ENCODE measurements around the gene TMEM91.

DNA sequence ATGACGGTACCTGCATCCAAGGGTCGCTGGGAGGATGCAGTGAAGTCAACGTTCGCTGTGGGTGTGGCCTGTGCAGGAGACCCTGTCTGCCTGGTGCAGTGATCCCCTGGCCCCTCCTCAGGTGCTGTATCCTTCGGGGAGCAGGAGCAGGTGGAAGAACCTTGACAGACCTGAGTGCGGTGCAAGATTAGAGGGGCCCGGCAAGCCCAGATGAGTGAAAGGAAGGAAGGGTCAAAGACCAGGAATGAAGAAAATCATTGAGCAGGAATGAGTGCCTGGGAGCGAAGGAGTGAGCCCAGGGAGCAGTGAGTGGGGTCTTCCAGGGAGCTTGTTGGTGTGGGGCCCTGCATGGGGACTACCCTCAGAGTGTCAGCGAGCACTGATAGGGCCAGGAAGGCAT is 38.1 kb downstream of the TMEM91 start:
- no peak for TF ChIP-seq POLR2AphosphoS5 (IDR thresholded peaks at IDR 0.05; ENCODE audit: low read depth, low read length)
- TF ChIP-seq, protein P1, sequence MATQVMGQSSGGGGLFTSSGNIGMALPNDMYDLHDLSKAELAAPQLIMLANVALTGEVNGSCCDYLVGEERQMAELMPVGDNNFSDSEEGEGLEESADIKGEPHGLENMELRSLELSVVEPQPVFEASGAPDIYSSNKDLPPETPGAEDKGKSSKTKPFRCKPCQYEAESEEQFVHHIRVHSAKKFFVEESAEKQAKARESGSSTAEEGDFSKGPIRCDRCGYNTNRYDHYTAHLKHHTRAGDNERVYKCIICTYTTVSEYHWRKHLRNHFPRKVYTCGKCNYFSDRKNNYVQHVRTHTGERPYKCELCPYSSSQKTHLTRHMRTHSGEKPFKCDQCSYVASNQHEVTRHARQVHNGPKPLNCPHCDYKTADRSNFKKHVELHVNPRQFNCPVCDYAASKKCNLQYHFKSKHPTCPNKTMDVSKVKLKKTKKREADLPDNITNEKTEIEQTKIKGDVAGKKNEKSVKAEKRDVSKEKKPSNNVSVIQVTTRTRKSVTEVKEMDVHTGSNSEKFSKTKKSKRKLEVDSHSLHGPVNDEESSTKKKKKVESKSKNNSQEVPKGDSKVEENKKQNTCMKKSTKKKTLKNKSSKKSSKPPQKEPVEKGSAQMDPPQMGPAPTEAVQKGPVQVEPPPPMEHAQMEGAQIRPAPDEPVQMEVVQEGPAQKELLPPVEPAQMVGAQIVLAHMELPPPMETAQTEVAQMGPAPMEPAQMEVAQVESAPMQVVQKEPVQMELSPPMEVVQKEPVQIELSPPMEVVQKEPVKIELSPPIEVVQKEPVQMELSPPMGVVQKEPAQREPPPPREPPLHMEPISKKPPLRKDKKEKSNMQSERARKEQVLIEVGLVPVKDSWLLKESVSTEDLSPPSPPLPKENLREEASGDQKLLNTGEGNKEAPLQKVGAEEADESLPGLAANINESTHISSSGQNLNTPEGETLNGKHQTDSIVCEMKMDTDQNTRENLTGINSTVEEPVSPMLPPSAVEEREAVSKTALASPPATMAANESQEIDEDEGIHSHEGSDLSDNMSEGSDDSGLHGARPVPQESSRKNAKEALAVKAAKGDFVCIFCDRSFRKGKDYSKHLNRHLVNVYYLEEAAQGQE (IDR thresholded peaks at IDR 0.05; ENCODE audit: insufficient read depth in 1 of 2, low read depth in 2 of 2, low read length in 2 of 2): no peak

Data from PFSK-1 (cell line).